NCI-H510A treated with DMSO at 0.1 percent for 48 hours (cell line): Measurements from ENCODE around the gene SH3TC1.
A peak's percentile ranks its signal among the peaks of the same experiment; 100 is the strongest.

Source experiments
- DNase-seq: peaks from one replicate; lab custom pipeline; 2025; lab: John Stamatoyannopoulos, UW

Gene SH3TC1

DNA sequence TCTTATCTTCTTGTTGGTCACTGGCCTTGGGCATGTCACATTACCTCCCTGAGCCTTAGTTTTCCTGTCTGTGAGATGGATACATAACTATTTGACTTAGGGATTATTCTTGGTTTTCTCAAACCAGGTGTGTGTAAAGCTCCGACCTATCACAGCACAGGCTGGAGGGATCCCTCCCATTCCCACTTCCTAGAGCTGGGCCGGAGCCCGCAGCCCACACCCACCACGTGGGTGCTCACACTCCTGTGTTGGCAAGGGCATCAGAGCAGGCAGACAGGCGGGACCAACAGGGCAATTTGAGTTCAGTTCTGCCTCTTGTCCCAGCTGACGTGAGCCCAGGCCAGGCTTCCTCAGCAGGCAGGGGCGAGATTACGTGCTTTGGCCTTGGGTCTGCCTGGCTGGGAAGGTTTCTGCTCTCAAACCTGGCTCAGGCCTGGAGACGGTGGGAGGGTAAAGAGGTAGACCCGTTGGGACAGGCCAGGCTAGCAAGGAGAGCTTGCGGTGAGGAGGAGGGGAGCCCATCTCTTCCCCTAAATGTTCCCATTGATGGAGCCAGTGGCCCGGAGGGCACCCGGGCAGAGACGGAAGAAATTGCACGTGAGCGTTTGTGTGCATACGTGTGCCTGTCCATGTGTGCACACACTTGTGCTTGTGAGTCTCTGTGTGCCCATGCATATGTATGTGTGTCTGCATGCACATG lies 734 bp upstream of the SH3TC1 start:
- DNase-seq, result no peak

DNA sequence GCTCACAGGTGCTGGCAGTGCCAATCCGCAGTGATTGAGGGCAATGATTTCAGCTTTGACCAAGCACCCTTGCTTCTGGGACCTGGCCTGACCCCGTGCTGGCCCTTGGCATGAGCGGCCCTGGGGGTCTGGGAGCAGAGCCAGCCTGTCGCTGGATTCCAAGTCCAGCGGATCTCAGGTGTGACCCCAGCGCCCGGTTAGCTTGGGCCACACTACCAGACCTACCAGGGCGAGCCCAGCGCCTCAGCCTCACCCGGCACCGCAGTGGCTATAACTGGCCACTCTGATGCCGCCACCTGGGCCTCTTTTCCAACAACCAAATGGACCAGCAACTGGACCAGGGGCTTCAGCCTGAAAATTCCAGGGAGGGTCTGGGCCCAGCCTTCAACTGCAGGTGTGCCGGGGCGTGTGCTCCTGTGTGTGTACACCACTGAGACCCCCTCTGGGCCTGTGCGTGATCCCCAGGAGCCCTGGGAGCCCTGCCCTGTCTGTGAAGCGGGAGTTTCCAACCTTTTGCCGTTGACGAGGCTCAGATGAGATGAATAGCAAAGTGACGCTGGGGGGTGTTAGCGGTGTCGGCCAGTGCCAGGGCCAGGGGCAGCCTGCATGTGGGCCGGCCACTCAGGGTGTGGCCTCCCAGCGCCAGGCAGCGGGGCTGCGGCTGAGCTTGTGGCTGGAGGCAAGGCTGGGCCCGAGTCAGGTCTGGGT lies 658 bp downstream of the SH3TC1 start:
- no peak for DNase-seq

DNA sequence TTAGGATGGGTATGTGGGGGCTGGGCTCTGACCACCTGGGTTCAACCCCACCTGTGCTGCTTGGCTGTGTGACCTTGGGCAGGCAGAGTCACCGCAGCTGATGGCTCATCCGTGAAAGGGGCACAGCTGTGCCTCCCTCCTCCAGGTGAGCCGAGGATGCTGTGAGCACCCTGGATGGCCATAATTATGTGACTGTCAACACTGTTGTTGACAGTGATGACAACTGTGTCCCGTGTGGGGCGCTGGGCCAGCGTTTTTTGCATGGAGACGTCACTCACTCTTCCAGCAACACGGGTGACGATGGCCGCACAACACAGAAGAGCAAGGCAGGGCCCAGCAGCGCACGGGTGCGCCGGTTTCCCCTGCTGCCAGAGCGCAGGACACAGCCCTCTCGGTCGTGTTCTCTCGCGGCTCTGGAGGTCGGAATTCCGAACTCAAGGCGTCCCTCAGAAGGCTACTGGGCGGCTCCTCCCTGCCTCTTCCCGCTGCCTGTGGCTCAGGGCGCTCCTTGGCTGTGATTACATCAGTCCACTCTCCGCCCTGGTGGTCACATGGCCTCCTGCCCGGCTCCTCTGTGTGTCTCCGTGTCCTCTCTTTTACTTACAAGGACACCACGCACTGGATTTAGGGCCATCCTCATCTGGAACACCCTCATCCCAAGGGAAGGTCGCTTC lies 1.3 kb downstream of the SH3TC1 start:
- no peak for DNase-seq

- no peak for DNase-seq
Measured at GRCh38 chr4:8201321-8201781, 2.3 kb downstream of the SH3TC1 start.

DNA sequence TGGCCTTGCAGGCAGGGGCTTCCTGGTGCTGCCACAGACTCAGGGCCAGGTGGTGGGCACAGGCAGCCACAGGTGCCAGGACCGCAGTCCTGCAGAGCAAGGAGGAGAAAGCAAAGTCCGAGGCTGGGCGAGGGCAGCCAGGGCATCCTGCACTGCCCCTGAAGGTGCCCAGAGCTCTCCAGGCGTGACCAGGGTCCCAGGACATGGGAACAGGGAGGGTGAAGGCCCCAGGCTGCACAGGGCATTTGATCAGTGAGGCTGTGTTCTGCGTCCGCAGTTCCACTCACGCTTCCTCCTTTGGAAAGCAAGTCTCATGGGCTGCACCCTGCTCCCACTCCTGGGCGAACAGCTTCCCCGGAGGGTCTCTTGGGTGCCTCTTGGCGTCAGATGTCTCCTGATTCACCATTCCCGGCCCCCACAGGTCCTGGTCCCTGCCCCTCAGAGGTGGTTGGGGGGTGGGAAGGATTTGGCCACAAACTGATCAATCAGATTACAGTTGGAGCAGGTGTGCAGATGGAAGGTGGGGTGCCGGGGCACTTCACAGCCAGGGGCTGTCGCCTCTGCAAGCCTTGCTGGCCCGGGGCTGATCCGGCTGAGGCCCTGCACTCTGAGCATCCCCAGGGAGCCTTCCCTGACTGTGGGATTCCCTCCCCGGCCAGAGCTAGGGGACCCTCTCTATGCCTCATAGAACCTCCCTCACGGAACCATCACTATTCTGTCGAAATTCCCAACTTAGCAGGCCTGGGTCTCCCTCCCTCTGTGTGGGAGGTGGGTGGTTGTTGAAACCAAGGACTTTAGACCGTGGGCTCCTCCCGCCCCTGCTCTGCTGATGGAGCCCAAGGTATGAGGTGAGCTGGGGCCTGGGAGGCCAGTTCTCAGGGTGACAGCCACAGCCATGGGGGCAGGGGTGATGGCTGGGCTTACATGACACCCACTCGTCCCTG lies 3.3 kb downstream of the SH3TC1 start:
- no peak for DNase-seq

DNA sequence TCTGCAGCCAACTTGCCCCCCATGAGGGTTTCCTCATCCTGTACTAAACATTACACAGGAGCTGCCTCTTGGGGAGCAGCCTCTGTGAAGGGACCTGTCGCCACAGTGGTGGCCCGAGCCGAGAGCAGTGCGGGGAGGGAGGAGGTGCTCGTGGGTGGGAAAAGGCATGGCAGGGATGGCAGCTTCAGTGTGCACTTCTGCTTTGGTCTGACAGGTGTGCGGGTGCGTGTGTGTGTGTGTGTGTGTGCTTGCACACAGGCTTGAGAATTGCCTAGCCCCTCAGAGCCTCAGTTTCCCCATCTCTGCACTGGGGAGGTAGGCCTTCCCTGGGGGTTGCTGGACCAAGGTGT lies 3.9 kb downstream of the SH3TC1 start:
- no peak for DNase-seq

DNA sequence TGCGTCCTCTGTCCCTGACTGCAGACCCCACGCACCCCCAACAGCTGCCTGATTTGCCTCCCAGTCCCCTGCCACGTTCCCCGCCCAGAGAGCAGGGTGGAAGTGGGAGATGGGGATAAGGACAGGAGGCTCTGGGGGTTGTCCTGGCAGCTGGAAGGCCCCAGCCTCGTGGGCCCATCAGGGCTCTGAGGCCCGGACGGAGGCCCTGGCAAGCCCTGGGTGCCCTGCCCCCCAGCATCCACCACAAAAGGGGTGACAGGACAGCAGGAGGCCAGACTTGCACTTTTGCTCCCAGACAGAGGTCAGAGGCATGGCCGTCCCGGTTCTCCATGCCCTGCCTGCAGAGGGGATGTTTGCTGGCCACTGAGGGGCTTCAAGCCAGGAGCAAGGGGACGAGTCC lies 4.7 kb downstream of the SH3TC1 start:
- DNase-seq, result no peak

DNA sequence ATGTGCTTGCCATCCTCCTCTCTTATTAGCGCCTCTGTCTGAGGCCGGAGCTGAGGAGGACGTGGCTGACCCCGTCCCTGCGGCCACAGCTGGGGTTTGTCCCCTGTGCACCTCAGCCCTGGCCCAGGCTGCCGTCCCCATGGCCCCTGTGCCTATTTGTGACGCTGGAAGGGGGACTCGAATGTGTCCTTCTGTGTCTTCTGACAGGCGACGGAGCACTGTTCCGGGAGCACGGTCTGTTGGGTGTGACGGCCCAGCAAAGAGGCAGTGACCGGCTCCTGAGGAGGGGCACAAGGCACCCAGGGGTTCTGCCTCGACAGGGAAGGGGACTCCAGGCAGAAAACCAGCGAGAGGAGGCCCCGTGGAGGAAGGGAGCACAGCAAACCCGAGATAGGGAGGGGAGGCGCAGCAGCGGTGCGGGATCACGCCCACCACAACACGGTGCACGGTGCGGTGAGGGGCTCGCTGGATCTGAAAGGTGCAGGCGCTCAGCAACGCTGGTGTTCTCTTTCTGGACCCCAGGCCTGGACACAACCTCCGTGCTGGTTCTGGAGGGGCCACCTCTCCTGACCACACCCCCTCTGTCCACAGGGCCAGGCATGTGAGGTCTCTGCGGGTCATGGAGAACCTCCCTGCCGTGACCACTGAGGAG lies 5.6 kb downstream of the SH3TC1 start:
- DNase-seq, result no peak

- no peak for DNase-seq
Measured at GRCh38 chr4:8205241-8205707, 6.2 kb downstream of the SH3TC1 start.

DNA sequence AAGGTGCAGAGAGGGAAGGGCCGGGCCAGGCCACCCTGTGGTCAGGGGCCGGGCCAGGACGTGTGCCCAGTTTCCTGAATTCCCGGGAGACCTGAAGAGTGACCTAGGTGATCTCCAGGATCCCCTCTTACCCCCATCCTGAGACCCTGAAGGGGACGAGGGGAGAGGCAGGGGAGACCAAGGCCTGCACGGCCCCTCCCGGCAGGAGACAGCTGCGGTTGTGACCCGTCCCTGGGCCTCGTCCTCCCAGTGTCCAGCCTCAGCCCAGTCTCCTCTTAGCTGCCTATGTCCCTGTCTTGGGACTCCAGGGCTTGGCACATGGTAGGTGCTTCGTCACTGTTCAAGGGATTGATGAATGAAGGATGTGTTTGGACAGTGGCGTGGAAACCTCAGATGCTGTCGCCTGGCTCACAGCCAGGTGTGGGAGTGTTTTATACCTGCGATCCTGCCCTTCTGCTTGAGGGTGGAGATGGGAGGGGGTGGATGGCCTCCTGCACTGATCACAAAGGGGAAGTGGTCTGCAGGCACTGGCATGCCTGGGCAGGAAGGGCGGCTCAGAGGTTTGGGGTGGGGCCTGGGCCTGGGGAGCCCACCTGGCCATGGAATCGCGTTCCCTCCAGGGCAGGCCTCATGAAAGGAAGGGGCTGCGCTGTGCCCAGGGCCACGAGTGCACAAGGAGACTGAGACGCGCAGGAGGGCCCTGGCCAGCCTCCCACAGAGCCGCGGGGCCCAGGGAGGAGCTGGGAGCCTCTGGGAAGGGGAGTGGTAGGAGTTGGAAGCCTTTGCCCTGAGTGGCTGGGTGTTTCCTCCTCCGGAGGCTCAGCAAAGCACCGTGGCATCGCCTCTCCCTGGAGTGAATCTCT lies 6.9 kb downstream of the SH3TC1 start:
- peak; percentile 53 for DNase-seq

DNA sequence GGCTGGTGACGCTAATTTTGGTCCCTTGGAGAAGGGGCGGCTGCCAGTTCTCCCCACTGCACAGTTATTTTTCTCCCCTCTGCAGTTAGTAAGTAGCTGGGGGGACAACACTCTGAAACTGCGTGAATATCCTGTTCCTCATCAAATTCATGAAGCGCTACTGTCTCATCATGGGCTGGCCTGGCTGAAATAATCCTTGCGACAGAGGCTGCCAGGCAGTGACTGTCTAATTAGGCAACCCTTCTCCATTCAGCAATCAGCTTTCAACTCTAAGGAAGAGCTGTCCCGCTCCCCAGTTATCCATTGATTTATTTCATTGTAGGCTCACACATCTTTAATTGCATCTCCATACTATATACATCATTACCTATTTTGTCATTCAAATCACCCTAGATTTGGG lies 8.2 kb downstream of the SH3TC1 start:
- DNase-seq, result no peak

GRCh38 chr4:8208565-8208964 lies 9.5 kb downstream of the SH3TC1 start:
- DNase-seq, result no peak

DNA sequence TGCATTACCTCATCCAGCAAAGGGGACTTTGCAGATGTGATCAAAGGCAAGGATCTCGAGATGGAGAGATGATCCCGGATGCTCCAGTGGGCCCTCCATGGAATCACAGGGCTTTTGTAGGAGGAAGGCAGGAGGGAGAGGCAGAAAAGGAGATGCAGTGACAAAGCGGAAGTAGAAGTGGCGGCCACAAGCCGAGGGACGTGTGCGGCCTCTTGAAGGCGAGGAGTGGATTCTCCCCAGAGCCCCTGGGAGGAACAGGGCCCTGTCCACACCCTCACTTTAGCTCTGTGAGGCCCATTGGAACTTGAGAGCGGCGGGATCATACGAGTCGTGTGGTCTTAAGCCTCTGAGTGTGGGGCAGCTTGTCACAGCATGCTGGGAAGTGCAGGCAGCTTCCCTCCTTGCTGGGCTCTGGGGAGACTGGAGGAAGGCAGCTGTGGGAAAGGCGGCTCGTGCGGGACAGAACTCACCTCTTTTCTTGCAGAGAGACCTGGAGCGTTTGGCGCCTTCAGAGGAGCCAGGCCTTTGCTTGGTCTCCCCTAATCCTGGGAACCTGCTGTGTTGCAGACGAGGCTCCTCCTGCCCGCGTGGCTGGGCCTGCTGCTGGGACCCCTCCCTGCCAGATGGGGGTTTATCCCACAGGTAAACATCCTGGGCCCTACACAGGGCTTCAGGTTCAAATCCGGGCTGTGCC lies 10.2 kb downstream of the SH3TC1 start:
- no peak for DNase-seq

- no peak for DNase-seq
Measured at GRCh38 chr4:8210010-8210409, 10.9 kb downstream of the SH3TC1 start.

- no peak for DNase-seq
Measured at GRCh38 chr4:8210616-8211015, 11.5 kb downstream of the SH3TC1 start.

GRCh38 chr4:8211251-8211650 lies 12.2 kb downstream of the SH3TC1 start:
- DNase-seq, result no peak

- DNase-seq, result no peak
Measured at GRCh38 chr4:8211737-8212581, 12.9 kb downstream of the SH3TC1 start.

DNA sequence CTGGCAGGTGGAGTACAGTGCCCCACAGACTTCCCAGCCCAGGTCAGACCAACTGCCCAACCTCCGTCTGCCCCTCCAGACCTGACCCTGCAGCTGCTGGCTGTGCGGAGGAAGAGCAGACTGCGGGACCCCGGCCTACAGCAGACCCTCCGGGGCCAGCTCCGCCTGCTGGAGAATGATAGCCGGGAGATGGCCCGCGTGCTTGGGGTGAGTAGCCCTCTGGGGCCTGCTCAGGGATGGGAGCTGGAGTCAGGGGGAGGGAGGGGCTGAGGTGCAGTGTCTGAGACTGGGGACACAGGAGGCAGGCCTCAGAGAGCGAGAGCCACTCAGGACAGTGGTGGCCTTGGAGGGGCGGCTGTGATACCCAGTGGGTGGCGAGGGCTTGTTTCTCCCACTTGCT lies 13.5 kb downstream of the SH3TC1 start:
- no peak for DNase-seq

- DNase-seq, result no peak
Measured at GRCh38 chr4:8213121-8213520, 14.0 kb downstream of the SH3TC1 start.
